Vagina (tissue), 2 donors: ENCODE measurements around the gene AURKAIP1. TPM values are rescaled to one million over a fixed set of nuclear protein-coding genes. Genes with fewer than 3 reads are reported as not detected.
"Not testable (repeated sequence)": the region's sequence is repeated elsewhere in the genome, so short reads cannot be mapped to it uniquely, and the experiment has no call there.

Experiments used
- DNase-seq, 2 donors: peaks; one replicate each; pipeline ENCODE4 v3.0.0-alpha.2; 2017; ENCODE audit errors: extremely low spot score in 2 of 2
- H3K27ac ChIP-seq: fragments of 200-600 bp; sonication (generic); one replicate; pipeline ENCODE4 v1.5.1; 2019
- H3K27me3 ChIP-seq: fragments of 200-600 bp; sonication (generic); one replicate; pipeline ENCODE4 v1.5.1; 2019
- H3K36me3 ChIP-seq, 2 donors: fragments of 200-600 bp; sonication (generic); one replicate each; pipeline ENCODE4 v1.5.1; 2017 to 2019
- H3K4me1 ChIP-seq: fragments of 200-600 bp; sonication (generic); one replicate; pipeline ENCODE4 v1.5.1; 2019
- H3K4me3 ChIP-seq, 2 donors: fragments of 200-600 bp; sonication (generic); 1 replicate in 1 of 2; 2 replicates in 1 of 2; pipeline ENCODE4 v1.5.1; 2016 to 2019
- H3K9me3 ChIP-seq: fragments of 200-600 bp; sonication (generic); one replicate; pipeline ENCODE4 v1.5.1; 2019
- CTCF ChIP-seq, 3 experiments: fragments of 450-650 bp in 2 of 3; fragments of 200-600 bp in 1 of 3; sonication (generic) in 1 of 3; IDR thresholded peaks; one replicate each; pipeline ENCODE4 v1.5.1; 2017 to 2019; ENCODE audit warnings: antibody characterized with exemption in 3 of 3, mild to moderate bottlenecking in 2 of 3, moderate library complexity in 2 of 3
- POLR2A ChIP-seq, 2 donors: fragments of 450-650 bp; IDR thresholded peaks; one replicate each; pipeline ENCODE4 v1.6.1; 2017; ENCODE audit warnings: antibody characterized with exemption in 2 of 2, mild to moderate bottlenecking in 2 of 2, moderate library complexity in 2 of 2
- POLR2AphosphoS5 ChIP-seq, 2 donors: sonication (generic); formaldehyde crosslinking; IDR thresholded peaks; one replicate each; pipeline ENCODE4 v1.9.0; 2017; ENCODE audit warnings: antibody characterized with exemption in 2 of 2, mild to moderate bottlenecking in 2 of 2, low read depth in 1 of 2; ENCODE audit not compliant: insufficient read depth in 1 of 2
- intact Hi-C: fragments of 100-400 bp; cut with DNase I; formaldehyde crosslinking; loops from one replicate; pipeline ENCODE4 v1.15.1; 2023
- total RNA-seq: library from RNA; depleted of rRNA; stranded (reverse); fragments of >200 nt; gene quantifications from one replicate; pipeline ENCODE4 v1.2.3, GENCODE V29; 2016

The AURKAIP1 gene
- total RNA-seq, 1 donor from 2014 or later = 94.5 TPM

GRCh38 chr1:1403653-1404052, 28.6 kb upstream of the AURKAIP1 start:
- no peak for TF ChIP-seq POLR2AphosphoS5 (IDR thresholded peaks at IDR 0.05; ENCODE audit: insufficient read depth in 1 of 2, low read depth in 1 of 2)
- no peak for TF ChIP-seq POLR2A (IDR thresholded peaks at IDR 0.05)
- TF ChIP-seq CTCF (IDR thresholded peaks at IDR 0.05) = no peak
- no peaks in the 10 kb centered on the region for H3K27me3 ChIP-seq
- peaks cover 0 to 40% of the 10 kb centered on the region in 2 donors for H3K36me3 ChIP-seq
- no peaks in the 10 kb centered on the region for H3K9me3 ChIP-seq
- no peak overlapping the region for H3K27ac ChIP-seq
- DNase-seq = no peak
- H3K4me3 ChIP-seq = no peak overlapping the region
- intact Hi-C loops = no loop called here
- peaks cover 50% of the 10 kb centered on the region for H3K4me1 ChIP-seq

- DNase-seq, H3K27me3 ChIP-seq, H3K9me3 ChIP-seq, intact Hi-C loops, H3K27ac ChIP-seq, H3K4me3 ChIP-seq: not testable (repeated sequence)
- Histone ChIP-seq H3K36me3 (peaks cover 0 to 40% of the 10 kb centered on the region in 2 donors), H3K4me1 (peaks cover 49% of the 10 kb centered on the region)
These were observed 27.9 kb upstream of the AURKAIP1 start for GRCh38 chr1:1402901-1403392.

- peaks cover 0 to 43% of the 10 kb centered on the region in 2 donors for H3K36me3 ChIP-seq
- no peak overlapping the region for H3K27ac ChIP-seq
- TF ChIP-seq POLR2A (IDR thresholded peaks at IDR 0.05) = no peak
- TF ChIP-seq POLR2AphosphoS5 (IDR thresholded peaks at IDR 0.05; ENCODE audit: insufficient read depth in 1 of 2, low read depth in 1 of 2) = no peak
- no peak for TF ChIP-seq CTCF (IDR thresholded peaks at IDR 0.05)
- intact Hi-C loops = no loop called here
- peaks cover 51% of the 10 kb centered on the region for H3K4me1 ChIP-seq
- H3K9me3 ChIP-seq = no peaks in the 10 kb centered on the region
- no peaks in the 10 kb centered on the region for H3K27me3 ChIP-seq
- H3K4me3 ChIP-seq = no peak overlapping the region
- no peak for DNase-seq
These were observed 27.3 kb upstream of the AURKAIP1 start for GRCh38 chr1:1402072-1402900.

- Histone ChIP-seq H3K4me1 (peaks cover 55% of the 10 kb centered on the region), H3K36me3 (peaks cover 0 to 50% of the 10 kb centered on the region in 2 donors), H3K27me3 (no peaks in the 10 kb centered on the region), H3K27ac (no peak overlapping the region), H3K4me3 (no peak overlapping the region), H3K9me3 (no peaks in the 10 kb centered on the region)
- intact Hi-C loops = no loop called here
- no peak for DNase-seq
- TF ChIP-seq POLR2A (IDR thresholded peaks at IDR 0.05) = no peak
- no peak for TF ChIP-seq POLR2AphosphoS5 (IDR thresholded peaks at IDR 0.05; ENCODE audit: insufficient read depth in 1 of 2, low read depth in 1 of 2)
- TF ChIP-seq CTCF (IDR thresholded peaks at IDR 0.05) = no peak
These were observed 26.5 kb upstream of the AURKAIP1 start for GRCh38 chr1:1401457-1402010.

DNA sequence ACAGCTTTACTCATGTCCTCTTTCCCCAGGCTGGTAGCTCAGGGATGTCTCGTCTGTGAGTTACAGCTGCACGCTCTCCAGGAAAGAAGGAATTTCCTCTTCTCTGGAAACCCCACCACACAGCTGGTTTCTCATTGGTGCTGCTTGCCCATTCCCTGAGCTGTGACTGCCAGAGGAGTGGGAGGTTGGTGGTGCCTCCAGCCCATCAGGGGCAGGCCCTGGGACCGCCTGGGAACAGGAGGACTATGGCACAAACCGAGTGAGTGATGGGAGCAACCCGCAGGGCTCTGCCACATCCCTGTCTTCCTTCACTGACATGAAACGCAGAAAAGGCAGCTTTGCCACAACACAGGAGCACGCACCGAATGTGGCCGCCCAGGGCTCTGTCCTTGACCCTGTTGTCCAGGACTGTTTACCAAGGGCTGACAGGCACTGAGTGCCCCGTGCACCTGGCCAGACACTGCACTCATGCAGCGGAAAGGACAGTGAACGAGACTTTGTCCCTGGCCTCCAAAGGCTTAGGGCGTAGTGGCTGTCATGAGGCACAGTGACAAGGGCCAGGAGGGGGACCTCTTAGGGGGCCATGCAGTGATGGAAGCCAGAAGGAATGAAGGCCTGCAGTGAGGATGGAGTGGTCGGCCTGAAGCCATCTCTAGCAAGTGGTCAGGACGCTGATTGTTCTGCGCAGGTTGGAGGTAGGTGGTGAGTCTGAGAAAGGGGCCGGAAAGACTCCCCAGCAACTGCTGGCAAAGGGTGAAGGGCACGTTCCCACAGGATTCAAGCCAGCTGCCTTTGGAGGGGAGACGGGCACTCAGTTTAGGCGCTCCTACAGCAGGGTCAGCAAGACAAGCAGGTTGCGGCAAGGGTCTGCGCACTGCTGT, 25.8 kb upstream of the AURKAIP1 start:
- Histone ChIP-seq H3K27me3 (no peaks in the 10 kb centered on the region), H3K9me3 (no peaks in the 10 kb centered on the region), H3K27ac (no peak overlapping the region), H3K4me1 (peaks cover 47% of the 10 kb centered on the region), H3K4me3 (peak overlapping the region; percentile 73 to 77), H3K36me3 (peaks cover 0 to 55% of the 10 kb centered on the region in 2 donors)
- DNase-seq = no peak
- intact Hi-C loops = no loop called here
- TF ChIP-seq POLR2AphosphoS5 (IDR thresholded peaks at IDR 0.05; ENCODE audit: insufficient read depth in 1 of 2, low read depth in 1 of 2) (no peak), POLR2A (IDR thresholded peaks at IDR 0.05) (no peak), CTCF (IDR thresholded peaks at IDR 0.05) (no peak)
